Measurements from ENCODE around the gene CD3G. TPM values are rescaled to one million over a fixed set of nuclear protein-coding genes. Genes with fewer than 3 reads are reported as not detected.

CD3G gene
- total RNA-seq, 1 experiment from 2014 or later = not detected

DNA sequence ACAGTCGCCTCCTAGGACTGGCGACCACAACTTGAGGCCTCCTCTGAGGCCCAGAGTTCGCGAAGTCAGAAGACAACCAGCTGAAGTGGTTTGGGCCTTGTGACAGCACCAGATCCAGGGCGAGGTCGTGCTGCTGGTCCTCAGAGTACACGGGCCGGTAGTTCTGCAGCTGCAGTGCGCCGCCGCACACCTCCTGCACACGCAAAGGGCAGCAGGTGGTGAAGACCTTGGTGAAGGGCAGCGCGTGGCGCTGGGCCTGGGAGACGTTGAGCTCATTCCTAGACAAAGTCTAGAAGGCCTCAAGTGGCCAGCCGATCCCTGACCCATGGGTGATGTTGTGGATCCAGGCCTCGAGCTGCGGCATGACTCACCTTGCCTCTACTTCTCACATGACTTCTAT lies 21.4 kb upstream of the CD3G start:
- no peak for DNase-seq (ENCODE audit: low read depth)

DNA sequence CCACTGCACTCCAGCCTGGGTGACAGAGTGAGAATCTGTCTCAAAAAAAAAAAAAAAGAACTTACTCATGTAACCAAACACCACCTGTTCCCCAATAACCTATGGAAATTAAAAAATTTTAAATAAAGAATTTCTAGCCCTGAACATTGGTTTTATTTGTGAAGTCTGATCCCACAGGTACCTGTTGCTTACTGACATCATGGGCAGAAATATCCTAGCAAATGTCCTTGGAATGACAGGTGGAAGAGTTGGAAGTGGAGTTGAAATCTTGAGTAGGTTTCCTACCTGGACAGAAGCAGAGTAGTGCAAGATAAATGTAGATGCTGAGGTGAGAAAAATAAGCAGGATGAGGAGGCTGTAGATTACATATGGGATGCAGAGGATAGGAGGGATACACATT lies 18.9 kb upstream of the CD3G start:
- no peak for DNase-seq (ENCODE audit: low read depth)

GRCh38 chr11:118328745-118329144 lies 15.4 kb upstream of the CD3G start:
- DNase-seq (ENCODE audit: low read depth) = no peak

GRCh38 chr11:118334745-118335144 lies 9.4 kb upstream of the CD3G start:
- no peak for DNase-seq (ENCODE audit: low read depth)

- peak; percentile 25 for DNase-seq (ENCODE audit: low read depth)
Observed at GRCh38 chr11:118338637-118339061, 5.5 kb upstream of the CD3G start.

GRCh38 chr11:118339281-118339961 lies 4.7 kb upstream of the CD3G start:
- DNase-seq (ENCODE audit: low read depth) = no peak

DNA sequence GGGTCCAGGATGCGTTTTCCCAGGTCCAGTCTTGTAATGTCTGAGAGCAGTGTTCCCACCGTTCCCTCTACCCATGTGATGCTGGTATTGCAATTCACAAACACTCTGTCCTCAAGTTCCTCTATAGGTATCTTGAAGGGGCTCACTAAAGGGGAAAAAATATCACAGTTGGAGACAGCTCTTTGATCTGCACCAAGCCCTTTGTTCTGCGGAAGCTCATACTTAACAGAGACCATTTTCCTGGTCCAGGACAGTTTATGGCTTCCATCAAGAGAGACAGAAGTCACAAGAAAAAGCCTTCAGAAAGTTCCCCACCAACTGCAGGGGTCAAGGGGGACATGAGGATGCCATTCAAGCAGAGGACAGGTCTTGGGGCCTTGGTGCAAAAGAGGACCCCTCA lies 3.7 kb upstream of the CD3G start:
- DNase-seq (ENCODE audit: low read depth) = no peak

DNA sequence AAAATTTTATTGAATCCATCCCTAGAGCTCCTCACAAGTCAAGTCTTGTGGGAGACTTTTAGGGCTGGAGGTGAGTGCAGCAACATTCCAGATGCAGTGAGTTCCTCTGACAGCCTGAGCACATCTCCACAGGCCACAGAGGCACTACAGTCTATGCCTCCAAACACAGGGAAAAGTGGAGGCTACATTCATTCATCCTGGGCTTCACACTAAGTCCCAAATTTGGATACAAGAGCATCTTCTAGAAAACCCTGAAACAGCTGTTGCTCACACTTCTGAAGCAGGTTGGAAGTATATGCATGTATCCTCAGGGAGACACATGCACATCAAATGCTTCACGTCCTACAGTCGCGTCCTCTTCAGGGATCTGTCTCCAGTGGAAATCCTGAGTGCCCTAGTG lies 2.9 kb upstream of the CD3G start:
- no peak for DNase-seq (ENCODE audit: low read depth)

- no peak for DNase-seq (ENCODE audit: low read depth)
Observed at GRCh38 chr11:118341815-118342489, 2.2 kb upstream of the CD3G start.

DNA sequence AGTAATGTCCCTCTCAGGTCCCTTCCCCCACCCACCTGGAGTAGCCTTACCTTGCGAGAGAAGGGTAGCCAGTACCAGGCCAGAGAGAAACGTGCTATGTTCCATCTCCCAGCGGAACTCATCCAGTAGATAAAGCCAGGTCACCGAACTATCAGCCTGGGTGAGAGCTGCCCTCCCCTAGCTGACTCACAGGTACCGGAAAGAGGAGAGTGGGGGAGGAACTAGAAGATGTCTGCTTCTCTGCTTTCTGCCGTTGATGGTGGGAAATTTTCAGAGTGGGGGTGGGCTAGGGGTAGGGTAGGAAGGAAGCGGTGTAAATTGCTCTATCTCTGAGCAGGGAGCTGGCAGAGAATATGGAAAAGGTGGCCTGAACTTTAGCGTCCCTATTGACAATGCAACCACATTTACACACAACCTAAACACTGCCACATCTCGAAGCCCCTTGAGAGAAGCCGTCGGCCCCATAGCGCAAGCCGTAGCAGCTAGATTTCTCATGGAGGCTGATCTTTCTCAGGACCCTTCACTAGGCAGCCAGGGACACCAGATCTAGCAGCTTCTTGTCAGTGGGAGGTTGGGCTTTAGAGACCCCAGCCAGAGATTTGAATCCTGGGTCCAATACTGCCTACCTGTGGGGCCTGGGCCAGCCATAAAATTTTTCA lies 1.5 kb upstream of the CD3G start, which contains the start of gene CD3D:
Gene CD3D, minus strand, starts transcription at position 203 of the 659 bp plus-strand sequence. Its CDS starts 98 bp downstream, at position 105.
- DNase-seq (ENCODE audit: low read depth) = peak; percentile 28

GRCh38 chr11:118343248-118343647 lies 896 bp upstream of the CD3G start:
- DNase-seq (ENCODE audit: low read depth) = no peak

DNA sequence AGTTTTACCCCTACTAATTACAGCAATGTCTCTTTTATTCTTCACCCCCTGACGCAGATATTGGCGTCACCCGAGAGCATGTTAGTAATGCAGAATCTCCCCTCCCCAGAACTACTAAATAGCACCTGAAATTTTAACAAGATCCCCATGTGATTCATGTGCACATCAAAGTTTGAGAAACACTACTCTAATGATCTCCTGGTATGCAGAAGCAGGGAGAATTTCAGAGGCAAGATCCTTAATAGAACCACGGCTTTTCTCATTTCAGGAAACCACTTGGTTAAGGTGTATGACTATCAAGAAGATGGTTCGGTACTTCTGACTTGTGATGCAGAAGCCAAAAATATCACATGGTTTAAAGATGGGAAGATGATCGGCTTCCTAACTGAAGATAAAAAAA lies 5.3 kb downstream of the CD3G start:
- no peak for DNase-seq (ENCODE audit: low read depth)

- peak; percentile 15 for DNase-seq (ENCODE audit: low read depth)
Observed at GRCh38 chr11:118353084-118353710, 9.1 kb downstream of the CD3G start.

- no peak for DNase-seq (ENCODE audit: low read depth)
Observed at GRCh38 chr11:118358071-118358470, 13.9 kb downstream of the CD3G start.

GRCh38 chr11:118359295-118359958 lies 15.3 kb downstream of the CD3G start, which contains the start of gene UBE4A:
Gene UBE4A, plus strand, starts transcription at chr11:118359600. Its CDS starts 5,481 bp downstream, at chr11:118365081.
- peak; percentile 88 for DNase-seq (ENCODE audit: low read depth)

GRCh38 chr11:118364956-118365615 lies 20.9 kb downstream of the CD3G start:
- no peak for DNase-seq (ENCODE audit: low read depth)

GRCh38 chr11:118366287-118366686 lies 22.1 kb downstream of the CD3G start:
- no peak for DNase-seq (ENCODE audit: low read depth)

DNA sequence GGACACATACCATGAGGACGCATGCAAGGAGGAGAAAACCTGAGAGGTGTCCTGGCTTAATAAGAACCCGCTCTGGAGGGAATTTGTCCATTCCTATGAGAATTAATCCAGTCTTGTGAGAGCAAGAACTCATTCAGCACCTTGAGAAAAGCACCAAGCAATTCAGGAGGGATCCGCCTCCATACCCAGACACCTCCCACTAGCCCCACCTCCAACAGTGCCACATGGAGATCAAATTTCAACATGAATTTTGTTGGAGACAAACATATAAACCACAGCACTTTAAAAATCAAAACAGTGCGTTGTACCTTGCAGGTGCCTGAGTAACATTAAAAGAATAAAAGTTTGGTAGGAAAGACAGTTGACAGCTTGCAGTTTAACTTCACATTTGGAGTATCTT lies 26.6 kb downstream of the CD3G start:
- DNase-seq (ENCODE audit: low read depth) = no peak

GRCh38 chr11:118373263-118373662 lies 29.1 kb downstream of the CD3G start:
- no peak for DNase-seq (ENCODE audit: low read depth)

GRCh38 chr11:118373871-118374270 lies 29.7 kb downstream of the CD3G start:
- DNase-seq (ENCODE audit: low read depth) = no peak

DNA sequence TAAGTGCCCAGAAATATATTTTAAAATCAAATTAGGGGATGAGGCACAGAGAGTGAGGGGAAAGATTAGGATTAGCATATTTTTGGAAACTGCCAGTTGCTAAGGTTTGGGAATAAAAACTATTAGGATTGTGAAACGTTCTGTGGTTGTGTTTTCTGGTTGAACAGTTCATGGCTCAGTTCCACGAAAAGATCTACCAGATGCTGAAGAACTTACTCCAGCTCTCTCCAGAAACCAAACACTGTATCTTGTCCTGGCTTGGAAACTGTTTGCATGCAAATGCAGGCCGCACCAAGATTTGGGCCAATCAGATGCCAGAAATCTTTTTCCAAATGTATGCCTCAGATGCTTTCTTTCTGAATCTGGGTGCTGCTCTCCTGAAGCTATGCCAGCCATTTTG lies 30.6 kb downstream of the CD3G start:
- no peak for DNase-seq (ENCODE audit: low read depth)
